Activated naive CD4-positive, alpha-beta T cell treated with anti-CD3 and anti-CD28 coated beads, Interleukin-2, amount 50 U/mL, for 16 hours (primary cell): ENCODE measurements around the gene PAF1.

Experiments used
- DNase-seq: peaks from one replicate; pipeline ENCODE4 v3.0.0-alpha.2; 2020

Gene PAF1

GRCh38 chr19:39405261-39405957, 14.5 kb upstream of the PAF1 start:
- no peak for DNase-seq

DNA sequence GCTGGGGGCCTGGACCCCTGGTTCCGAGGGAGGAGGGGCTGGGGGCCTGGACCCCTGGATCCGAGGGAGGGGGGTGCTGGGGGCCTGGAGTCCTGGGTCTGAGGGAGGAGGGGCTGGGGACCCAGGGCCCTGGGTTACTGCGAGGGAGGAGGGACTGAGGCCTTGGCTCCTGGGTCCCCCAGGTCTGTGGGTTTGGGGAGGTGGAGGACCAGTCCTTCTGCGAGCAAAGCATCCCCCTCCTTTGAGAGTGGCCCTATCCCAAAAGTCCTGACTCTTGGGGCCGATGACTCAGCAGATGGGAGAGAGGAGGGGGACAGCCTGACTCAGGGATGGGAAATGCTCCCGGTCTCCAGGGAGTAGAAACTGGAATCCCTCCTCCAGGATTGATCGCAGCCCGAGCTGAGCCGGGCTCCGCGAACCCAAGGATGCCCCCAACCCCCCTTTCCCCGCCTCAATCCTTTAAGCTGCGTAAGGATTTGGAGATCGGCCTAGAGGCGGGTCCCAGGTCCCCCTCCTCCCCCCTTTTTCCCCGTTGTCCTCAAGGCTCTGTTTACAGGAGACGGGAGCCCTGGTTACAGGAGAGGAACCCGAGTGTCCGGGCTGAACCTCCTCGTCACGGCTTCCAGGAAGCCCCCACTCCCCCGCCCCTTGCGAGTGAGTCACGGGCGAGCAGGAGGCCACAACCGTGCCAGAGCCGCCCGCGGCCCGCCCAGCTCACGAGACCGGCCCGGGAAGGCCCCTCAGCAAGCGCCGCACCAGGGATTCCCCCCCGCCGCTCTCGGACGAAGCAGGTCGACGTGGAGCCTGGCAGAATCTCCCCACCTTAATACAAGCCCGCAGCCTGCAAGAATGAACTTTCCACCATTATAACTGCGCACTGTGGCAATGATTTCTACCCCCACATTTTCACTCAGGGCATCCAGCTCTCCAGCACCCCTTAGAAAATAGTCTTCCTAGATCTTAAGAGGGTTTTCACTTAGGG, 12.7 kb upstream of the PAF1 start:
- peak; percentile 94 for DNase-seq

- peak; percentile 77 for DNase-seq
These were observed 11.7 kb upstream of the PAF1 start for GRCh38 chr19:39402346-39403300.

DNA sequence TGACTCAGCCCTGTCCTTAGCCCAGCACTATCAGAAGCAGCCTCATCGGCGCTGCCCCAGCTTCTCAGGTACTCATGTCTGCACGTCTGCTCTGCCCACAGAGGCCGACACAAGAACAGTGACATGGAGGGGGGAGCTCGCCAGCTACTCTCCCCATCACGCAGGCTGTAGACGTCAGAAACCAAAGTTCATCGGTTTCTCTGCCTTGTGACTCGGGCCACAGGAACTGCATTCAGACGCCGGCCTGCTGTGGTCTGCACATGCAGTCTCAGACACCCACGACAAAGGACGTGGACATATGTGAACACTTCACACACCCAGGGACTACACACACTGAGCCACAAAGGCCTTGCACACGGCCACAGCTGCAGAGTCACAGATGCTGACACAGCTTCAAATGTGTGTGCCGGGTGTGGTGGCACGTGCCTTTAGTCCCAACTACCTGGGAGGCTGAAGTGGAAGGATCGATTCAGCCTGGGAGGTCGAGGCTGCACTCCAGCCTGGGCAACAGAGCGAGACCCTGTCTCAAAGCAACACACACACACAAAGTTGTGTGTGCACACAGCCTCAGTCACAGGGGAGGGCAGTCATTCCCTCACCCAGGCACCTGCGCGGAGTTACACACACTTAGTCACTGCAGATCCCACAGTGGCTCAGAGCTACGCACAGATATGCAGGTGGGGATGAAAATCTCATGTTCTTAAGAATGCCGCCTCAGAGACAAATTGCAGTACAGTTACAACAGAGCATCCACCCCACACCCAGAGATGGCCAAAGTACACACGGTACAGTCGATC, 10.8 kb upstream of the PAF1 start:
- peak; percentile 75 for DNase-seq

GRCh38 chr19:39401070-39401548, 10.2 kb upstream of the PAF1 start:
- no peak for DNase-seq

DNA sequence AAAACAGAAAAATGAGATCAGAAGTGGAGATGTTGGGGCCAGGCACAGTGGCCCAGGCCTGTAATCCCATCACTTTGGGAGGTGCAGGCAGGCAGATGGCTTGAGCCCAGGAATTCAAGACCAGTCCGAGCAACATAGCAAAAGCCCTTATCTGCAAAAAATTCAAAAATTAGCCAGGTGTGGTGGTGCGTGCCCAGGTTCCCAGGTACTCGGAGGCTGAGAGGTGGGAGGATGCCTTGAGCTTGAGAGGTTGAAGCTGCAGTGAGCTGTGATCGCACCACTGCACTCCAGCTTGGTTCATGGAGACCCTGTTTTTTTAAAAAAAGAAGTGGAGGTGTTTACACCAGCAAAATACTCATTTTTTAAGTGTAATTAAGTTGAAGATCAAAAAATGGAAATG, 9.2 kb upstream of the PAF1 start:
- DNase-seq = no peak

DNA sequence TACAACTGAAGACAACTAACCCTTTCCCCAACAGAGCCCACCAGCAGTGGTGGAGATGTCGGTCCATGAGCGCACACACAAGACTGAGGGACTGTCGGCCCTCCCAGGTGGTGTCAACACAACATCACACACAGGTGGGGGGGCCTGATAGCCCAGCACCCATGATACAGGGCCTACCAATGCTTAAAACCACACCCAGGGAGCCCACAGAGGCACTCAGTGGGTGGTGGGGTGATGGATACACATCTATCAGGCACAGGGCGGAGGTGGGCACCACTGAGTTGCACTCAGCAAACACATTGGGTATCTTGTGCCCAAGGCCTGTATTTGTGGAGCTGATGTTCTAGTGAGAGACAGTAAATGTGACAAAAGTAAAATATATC, 8.8 kb upstream of the PAF1 start:
- no peak for DNase-seq

- peak; percentile 44 for DNase-seq
These were observed 7.5 kb upstream of the PAF1 start for GRCh38 chr19:39398297-39398864.

DNA sequence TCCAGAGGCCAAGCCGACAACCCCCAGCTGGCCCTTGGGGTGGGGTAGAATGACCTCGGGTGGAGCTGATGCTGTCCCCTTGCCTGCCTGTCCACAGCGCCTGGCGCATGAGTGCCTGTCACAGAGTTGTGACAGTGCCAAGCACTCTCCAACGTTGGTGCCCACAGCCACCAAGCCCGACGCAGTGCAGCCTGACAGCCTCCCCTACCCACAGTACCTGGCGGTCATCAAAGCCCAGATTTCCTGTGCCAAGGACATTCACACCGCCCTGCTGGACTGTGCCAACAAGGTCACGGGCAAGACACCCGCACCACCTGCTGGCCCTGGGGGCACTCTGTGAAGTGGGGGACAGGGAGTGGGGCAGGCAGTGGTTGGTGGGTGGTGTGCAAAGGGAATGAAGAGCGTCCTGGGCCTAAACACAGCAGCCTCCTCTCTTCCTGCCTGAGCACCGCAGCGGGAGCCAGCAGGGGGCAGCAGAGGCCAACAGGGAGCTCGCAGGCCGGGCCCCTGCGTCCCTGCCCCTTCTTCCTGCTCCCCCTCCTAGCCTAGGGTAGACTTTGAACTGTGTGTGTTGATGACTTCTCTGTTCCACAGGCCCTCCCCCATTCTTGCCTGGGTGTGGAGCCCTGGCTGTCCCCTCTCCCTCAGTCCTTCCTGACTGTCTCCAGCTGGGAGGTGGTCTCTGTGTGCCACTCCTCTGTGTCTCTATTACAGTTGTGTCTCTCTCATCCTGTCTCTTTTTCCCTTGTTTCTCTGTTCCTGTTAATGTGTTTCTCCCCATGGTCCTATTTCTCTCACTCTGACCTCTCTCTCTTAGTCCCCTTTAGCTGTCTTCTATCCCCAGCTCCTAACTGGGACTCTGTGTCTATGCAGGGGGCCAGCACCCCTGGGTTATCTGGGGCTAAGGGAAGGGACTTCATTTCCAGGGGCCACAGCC, 6.7 kb upstream of the PAF1 start:
- DNase-seq = peak; percentile 93

- DNase-seq = no peak
These were observed 505 bp downstream of the PAF1 start for GRCh38 chr19:39390451-39390750.

DNA sequence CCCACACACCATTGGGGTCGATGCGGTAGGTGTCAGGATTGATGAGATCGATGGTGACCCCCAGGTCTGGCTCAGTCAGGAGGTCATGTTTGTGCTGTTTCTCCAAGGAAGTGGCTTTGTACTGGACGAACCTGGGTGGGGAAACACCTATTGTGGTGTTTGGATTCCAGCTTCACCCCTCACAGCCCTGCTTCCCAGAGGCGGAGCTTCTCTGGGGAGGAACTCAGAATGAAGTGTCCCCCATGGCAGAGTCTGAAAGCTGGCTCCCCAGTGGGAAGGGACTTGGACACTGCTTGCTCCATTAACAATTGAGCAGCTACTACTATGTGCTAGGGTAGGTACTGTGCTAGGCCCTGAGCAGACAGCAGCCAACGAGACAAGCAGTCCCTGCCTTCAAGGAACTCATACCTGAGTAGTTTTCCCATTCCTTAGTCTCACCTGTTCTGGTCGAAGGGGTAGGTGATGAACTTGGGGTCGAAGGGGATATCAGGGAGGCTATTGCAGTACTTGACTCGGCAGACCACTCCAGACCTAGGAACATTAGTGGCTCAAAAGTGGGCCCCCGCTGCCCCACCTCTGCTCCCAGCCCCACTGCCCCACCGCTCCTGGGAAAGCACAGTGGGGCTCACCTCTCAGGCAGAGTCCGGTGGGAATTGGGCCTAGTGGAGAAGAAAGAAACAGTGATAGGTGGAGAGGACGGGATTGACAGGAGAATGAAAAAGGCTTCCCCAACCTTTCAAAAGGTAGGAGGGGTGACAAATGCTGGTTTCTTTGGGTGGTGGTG, 1.1 kb downstream of the PAF1 start:
- no peak for DNase-seq

DNA sequence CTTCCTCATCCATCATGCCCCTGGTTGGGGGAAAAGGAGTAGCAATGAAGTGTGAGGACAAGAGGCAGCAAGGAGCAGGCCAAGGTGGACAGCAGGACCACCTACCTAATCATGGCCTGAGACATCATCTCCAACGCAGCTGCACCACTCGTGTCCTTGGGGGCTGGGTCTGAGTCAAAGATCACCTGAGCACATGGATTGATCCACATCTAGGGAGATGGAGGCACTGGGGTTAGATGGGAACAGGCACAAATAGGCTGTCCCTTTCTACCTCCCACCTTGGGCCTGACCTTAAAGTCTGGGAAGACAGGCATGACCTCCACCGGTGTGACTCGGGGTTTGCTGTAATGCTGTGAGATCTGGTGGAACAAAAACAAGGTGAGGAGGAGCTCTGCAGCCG, 2.2 kb downstream of the PAF1 start:
- no peak for DNase-seq

GRCh38 chr19:39386557-39386956, 4.3 kb downstream of the PAF1 start:
- no peak for DNase-seq

GRCh38 chr19:39385629-39386411, 5.1 kb downstream of the PAF1 start:
- no peak for DNase-seq

GRCh38 chr19:39384839-39385568, 5.9 kb downstream of the PAF1 start:
- DNase-seq = no peak

DNA sequence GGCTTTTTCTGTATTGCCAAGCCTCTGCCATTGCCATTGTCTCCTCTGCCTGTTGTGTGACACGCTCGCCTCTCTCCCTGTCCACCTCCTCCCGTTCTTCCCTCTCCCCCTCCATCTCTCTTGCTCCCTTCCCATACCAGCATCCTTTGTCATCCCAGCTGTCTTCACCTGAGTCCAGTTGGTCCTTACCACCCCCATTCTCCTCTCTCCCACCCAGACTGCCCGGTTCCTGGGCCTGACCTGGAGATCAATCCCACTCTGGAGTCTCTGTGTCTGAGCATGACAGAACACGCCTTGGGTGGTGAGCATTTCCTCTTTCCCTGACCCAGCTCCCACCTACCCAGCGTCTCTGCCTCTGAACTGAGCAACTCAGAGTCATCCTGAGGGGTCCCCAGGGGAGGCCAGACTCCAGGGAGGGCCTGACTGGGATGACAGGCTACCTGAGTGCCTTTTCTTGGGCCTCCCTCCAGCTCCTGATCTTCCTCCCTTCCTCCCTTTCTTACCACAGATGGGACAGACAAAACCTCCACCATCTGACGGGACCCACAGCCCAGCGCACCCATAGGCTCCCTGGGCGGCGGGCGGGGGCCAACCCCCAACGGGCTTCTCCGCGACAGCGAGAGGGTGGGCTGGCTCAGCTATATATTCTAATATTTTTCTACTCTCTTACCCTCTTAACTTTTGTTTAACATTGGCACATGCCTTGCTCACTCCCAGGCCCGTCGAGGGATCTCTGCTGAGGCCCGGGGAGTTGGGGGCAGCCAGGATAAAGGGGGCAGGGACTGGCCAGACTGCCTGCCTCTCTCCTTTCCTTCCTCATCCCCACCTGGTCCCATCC, 7.7 kb downstream of the PAF1 start:
- DNase-seq = no peak

- DNase-seq = no peak
These were observed 8.8 kb downstream of the PAF1 start for GRCh38 chr19:39381910-39382611.
